Activated CD4-positive, CD25-positive, alpha-beta regulatory T cell treated with anti-CD3 and anti-CD28 coated beads, Interleukin-2, amount 50 U/mL, for 16 hours (primary cell): Measurements from ENCODE around the gene DIS3.
A peak's percentile ranks its signal among the peaks of the same experiment; 100 is the strongest.
"Not testable (repeated sequence)": the region's sequence is repeated elsewhere in the genome, so short reads cannot be mapped to it uniquely, and the experiment has no call there.

Experiments used
- DNase-seq: peaks from one replicate; pipeline ENCODE4 v3.0.0-alpha.2; 2020; ENCODE audit warnings: low read depth, low spot score

DIS3 gene

GRCh38 chr13:72751220-72751619 is 30.5 kb downstream of the DIS3 start:
- no peak for DNase-seq

GRCh38 chr13:72745260-72745659 is 36.4 kb downstream of the DIS3 start:
- DNase-seq: no peak

- DNase-seq: no peak
Measured at GRCh38 chr13:72740015-72740414, 41.7 kb downstream of the DIS3 start.

- no peak for DNase-seq
Measured at GRCh38 chr13:72737033-72737432, 44.7 kb downstream of the DIS3 start.

GRCh38 chr13:72728290-72728605 is 53.5 kb downstream of the DIS3 start:
- DNase-seq: no peak

GRCh38 chr13:72727417-72728289 is 54.0 kb downstream of the DIS3 start, which contains the start of the genes BORA and MZT1:
BORA (plus strand) TSS chr13:72727923; CDS start chr13:72728941, 1,018 bp downstream.
MZT1 (minus strand) TSS chr13:72727629; CDS start chr13:72727602, 27 bp downstream.
- peak; percentile 88 for DNase-seq

- DNase-seq: peak; percentile 2
Measured at GRCh38 chr13:72726726-72727416, 54.8 kb downstream of the DIS3 start.

- not testable (repeated sequence) for DNase-seq
Measured at GRCh38 chr13:72726185-72726584, 55.5 kb downstream of the DIS3 start.

GRCh38 chr13:72716776-72717175 is 64.9 kb downstream of the DIS3 start:
- DNase-seq: no peak
